GM19099 (cell line): Measurements from ENCODE around the gene TMEM119.
A peak's percentile ranks its signal among the peaks of the same experiment; 100 is the strongest.

Experiments used
- POLR2A ChIP-seq: IDR thresholded peaks from 3 replicates; pipeline ENCODE4 v1.6.1; 2011; ENCODE audit warnings: low read depth; ENCODE audit not compliant: insufficient read length; ENCODE audit errors: extremely low read depth

TMEM119 gene

DNA sequence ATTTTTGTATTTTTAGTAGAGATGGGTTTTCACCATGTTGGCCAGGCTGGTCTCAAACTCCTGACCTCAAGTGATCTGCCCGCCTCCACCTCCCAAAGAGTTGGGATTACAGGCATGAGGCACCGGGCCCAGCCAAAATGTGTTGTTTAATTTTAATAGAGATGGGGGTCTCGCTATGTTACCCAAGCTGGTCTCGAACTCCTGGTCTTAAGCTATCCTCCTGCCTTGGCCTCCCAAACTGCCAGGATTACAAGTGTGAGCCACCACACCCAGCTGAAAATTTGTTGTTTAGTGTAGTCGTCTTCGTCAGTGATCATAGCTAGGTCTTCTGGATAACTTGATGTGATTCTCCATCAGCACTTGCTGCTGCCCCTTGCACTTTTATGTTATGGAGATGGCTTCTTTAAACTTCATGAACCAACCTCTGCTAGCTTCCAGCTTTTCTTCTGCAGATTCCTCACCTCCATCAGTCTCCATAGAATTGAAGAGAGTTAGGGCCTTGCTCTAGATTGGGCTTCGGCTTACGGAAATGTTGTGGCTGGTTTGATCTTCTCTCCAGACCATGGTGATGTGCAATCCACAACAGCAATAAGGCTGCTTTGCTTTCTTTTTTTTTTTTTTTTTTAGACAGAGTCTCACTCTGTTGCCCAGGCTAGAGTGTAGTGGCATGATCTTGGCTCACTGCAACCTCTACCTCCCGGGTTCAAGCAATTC is 22.5 kb downstream of the TMEM119 start:
- no peak for TF ChIP-seq POLR2A

DNA sequence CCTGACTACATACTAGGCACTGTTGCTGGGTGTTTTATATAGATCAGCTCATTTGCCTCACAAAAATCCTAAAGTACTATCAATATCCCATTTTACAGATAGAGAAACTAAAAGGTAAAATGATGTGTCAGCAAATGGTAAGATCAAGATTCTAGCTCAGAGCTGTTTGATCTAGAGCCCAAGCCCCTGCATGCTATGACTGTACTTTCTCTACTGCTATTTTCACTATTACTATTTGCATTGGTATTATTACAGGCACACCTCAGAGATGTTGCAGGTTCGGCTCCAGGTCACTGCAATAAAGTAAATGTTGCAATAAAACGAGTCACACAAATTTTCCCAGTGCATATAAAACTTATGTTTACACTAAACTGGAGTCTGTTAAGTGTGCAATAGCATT is 24.6 kb downstream of the TMEM119 start:
- no peak for TF ChIP-seq POLR2A

DNA sequence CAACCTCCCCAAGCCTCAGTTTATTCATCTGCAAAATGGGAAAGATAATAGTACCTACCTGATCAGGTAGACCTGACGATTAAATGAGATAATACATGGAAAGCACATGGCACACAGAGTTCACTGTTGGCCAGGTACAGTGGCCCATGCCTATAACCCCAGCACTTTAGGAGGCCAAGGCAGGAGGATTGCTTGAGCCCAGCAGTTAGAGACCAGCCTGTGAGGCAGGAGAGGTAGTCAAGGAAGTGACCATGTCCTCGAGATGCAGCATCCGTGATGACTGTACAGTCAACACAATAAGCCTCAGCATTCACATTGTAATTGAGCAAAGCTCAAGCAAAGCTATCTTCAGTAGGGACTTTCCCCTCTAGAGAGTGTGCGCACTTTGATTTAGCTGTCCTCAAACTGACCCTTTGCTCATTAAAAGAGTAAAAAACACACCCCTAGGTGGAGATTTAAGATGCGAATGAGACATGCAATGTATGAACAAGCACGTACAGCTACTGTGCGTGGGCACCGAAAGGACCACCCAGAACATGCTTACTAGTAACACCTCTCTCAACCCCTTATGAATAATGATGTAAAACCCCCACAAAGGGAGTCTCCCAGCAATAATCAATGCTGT is 25.6 kb downstream of the TMEM119 start:
- no peak for TF ChIP-seq POLR2A

DNA sequence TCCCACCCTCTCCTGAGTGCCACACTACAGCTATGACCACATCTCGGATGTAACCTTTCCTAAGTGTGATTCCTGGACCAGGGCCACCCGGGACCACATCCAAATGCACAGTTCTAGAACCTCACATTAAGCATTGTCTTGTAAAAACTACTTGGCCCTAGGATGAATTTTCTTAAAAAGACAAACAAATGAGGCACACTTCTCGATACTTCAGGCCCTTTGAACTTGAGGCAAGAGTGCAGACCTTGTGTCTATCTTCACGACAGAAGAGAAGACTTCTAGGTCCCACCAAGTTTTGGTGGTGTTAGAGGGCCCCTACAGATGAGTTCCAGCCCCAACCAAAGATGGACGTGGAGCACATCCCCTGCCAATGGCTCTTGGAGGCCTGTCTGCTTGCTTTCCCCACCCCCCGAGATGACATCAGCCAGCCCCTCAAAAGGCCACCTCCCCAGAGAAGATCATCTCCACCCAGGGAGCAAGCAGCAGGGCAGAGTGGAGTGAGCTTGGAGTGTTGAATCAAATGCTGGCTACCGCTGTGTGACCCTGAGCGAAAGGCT is 26.2 kb downstream of the TMEM119 start:
- TF ChIP-seq POLR2A, result no peak

DNA sequence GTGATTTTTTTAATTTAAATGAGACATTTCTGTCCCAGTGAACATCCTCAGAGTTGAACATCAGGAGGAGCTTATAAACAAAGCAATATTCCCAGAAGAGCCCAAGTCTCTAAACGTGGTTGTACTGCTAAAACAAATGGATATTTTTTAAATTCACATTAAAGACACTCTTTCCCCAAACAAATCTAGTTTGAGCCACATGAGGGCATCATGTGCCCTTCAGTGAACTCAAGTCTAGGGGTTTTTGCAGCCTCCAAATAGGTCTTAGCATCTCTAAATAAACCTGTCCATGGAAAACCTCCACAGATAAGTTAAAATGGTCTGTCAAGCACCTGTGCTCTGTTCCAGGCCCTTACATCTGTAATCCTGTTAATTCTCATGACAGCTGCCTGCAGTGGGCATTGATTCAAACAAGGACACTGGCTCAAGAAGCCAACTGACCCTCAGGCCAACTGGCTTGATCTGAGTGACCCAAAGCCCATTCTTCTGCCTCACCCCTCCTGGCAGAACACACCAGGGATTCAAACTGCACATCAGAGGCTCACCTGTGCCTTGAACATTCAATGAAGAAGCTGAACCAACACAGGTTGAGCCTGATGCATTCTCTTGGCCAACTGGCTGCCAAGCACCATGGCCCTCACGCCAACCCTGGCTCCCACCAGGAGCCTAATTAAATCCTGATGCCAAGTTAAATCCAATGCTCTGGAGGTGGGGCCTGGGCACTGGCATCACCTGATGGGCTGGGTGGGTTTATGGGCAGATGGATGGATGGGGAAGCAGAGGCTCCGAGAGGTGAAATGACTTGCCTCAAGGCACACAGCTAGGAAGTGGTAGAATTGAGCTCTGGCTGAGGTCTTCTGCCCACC is 26.9 kb downstream of the TMEM119 start:
- no peak for TF ChIP-seq POLR2A

DNA sequence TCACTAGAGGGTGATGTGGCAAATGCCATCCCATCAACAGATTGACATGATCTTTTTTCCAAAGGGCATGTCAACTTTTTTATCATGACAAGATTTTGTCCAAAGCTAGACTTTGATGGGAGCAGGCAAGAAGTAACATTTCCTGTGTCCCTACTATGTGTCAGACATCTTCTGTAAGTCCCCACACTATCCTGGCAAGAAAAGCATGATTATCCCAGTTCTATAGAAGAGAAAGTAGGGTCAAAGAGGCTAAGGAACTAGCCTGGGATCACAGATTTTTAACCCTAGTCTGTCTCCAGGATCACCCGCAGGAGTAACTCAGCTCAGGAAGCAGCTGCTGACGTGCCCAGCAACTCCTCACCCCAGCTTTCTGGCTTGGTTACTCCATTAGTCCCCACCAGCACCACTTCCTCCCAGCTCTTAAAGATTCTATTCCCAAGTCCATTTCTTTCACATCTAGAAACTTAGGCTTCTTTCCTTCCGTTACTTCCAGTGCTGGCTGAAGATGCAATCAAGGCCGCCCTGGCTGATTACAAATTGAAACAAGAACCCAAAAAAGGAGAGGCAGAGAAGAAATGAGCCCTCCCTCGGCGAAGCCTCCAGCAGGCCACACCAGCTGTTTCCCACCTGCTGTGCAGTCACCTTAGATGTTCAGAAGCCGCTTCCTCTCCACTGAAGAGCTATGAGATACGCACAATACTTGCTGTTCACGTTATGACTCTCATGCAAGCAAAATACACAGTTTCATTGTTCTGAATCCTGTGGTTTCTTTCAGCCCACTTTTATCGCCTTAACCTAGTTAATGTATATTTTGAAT is 29.3 kb downstream of the TMEM119 start:
- TF ChIP-seq POLR2A, result no peak

DNA sequence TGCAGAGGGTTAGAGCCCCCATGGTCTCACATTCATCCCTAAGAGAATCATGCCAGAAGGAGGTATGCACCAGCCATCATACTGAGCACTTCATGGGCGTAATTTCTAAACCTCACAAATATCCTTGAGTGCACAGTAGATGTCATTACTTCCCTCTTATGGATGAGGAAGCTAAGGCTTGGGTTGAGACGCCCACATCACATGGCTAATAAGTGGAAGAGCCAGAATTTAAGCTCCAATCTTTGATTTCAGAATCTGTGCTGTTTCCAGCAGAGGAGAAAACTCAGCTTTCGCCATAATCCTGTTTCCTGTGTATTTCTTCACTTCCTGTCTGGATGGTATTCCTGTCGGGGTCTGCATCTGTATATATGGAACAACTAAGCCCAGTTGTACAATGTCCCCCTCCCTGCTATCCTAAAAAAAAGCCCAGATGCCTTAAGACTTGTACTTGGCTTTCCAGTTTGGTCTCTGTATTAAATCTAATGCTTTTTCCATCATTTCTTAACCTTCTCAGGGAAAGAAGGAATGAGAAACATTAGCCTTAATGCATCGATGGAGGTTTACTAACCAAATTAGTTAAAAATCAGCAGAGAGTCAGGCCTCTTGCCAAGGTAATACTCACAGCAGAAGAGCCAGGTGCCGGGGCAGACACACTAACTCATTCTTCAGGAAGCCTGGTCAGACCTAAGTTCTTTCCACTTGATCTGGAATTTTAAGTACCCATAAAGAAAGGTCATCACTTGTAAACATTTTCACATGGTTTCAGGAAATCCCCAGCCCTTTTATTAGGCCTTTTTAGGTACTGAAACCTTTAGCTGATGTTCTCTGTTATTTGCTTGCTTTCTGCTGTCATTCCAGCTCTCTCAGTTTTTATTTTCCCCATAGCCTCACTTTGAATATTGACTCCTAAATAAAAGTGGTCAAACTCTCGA is 30.2 kb downstream of the TMEM119 start:
- no peak for TF ChIP-seq POLR2A

DNA sequence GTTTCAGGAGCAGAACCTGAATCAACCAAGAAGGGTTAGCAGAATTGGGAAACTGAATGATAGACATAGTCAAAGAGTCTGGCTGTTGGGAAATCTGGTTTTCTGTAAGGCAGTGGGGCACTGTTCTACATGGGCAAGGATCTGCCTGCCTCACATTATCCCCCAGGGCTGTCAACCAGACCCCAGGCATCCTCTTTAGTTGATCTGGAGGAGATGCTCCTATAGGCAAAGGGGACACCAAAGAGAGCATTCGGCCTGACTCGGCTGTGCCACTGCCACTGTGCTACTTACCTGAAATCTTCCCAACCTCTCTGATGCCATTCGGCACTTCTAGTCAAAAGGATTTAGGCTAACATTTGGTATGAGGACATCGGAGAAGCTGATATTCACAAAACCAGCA is 31.4 kb downstream of the TMEM119 start:
- no peak for TF ChIP-seq POLR2A

DNA sequence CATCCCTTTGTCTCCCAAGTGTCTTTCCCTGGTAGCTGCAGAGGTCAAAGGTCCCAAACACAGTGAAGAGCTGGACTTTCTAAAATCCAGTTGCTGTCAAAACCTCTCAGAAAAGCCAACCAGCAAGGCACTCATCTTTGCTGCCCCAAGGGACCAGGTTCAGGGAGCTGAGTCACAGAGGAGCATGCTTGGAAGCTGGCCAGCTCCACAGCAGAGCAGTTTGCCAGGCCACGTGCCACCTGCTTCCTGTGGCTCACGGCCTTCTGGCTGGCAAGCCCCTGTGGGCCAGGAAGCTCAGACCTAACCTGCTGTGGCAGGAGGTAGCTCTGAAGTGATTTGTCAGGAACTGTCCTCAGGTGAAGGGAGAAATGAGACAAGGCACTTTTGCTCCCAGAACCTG is 31.9 kb downstream of the TMEM119 start:
- TF ChIP-seq POLR2A, result peak; percentile 23

DNA sequence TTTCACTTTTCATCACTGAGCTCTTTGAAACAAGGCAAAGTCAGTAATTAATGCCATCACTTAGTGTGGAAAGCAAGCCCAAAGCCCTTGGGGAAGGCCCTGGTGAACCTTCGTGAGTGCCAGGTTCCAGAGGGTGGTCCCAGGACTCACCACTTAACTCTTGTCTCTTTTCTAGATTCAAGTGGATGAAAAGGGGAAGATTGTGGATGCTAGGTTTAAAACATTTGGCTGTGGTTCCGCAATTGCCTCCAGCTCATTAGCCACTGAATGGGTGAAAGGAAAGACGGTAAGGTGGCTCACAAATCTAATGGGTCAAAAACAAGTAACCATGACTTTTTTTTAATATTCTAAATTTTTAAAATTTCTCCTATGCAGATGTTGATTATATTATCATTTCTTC is 32.7 kb downstream of the TMEM119 start:
- no peak for TF ChIP-seq POLR2A

DNA sequence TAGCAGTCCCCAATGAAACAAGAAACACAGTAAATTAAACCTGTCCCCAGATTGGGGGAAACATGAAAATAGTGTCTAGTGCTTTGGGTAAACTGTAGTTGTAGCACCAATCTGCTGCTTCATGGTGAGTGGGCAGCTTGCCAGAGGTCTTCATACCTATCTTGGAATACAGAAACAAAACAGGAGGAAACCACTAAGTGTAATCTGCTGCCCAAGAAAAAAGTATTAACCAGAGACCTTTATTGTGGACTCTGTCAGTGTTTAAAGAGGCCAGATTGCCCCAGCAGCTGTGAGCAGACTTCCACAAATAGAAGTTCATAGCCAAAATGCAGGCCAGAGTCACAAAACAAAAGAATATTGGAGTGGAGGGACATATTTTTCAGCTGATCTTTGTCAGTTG is 33.2 kb downstream of the TMEM119 start:
- no peak for TF ChIP-seq POLR2A

DNA sequence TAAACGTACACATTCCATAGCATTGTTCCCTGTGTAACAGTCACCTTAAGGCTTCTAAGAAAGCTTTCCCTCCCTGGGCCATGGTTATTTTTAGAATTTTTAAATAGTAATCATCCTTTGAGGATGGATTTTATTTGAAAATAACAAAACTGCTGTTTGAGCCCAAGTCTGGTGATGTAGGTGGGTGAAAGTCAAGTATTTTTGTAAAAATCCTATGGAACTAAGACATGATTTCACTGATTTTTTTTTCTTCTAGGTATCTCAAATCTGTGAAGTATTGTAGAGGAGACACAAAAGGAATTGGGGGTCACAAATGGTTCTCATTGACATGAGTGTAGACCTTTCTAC is 34.1 kb downstream of the TMEM119 start:
- no peak for TF ChIP-seq POLR2A

DNA sequence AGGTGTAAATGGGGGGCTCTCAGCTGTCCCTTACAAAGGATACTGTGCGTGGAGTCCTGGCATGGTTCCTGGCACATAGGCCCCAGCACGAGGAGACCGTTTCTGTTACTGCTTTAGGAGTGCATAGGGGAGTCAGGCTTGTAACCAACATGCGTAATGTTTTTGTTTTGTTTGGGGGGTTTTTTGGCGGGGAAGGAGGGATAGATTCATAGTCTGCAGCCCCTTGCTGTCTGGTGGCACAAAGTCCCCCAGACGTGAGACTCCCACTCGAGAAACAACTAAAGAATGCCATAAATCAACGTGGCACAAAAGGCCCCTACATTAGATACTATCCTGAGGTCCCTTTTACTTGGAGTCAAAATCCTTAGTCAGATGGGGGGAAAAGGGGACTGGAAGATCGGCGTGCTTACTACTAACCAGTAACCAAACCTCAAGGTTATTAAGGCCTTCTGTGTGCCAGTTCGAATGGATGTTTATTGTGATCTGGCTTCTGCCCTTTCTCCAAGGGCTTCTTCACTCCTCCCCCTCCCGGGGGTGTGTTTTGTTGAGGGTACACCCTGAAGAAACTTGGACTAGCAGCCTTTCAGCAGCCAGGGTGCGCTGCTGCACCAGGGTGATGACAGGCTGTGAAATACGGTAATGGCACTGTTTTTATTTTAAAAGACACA is 34.6 kb downstream of the TMEM119 start:
- TF ChIP-seq POLR2A, result peak; percentile 70
